HG02763 (cell line): ENCODE measurements around the gene DEDD.

ENCODE experiments used
- ATAC-seq: cut with Tn5 transposase; IDR thresholded peaks from one replicate; pipeline ENCODE4 v1.9.1; 2021; ENCODE audit warnings: mild to moderate bottlenecking, moderate library complexity; ENCODE audit not compliant: unreplicated experiment

The DEDD gene

DNA sequence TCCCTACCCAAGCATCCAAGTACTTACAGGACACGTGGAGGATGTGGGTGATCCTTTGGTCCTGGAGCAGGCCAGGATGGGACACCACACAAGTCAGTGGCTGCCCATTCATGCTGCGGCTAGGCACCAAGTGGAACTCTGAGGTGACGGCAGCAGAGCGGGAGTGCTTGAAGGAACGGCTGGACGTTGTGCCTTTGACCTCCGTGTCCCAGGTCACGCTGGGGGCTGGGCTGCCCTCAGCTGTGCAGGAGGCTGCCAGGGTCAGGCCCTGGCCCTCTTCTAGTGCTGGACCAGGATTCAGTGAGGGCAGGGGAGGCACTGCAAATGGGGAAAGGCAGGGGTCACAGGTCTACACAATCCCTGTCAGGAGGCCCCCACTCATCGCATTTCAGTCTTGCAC is 55.0 kb downstream of the DEDD start:
- no peak for ATAC-seq

DNA sequence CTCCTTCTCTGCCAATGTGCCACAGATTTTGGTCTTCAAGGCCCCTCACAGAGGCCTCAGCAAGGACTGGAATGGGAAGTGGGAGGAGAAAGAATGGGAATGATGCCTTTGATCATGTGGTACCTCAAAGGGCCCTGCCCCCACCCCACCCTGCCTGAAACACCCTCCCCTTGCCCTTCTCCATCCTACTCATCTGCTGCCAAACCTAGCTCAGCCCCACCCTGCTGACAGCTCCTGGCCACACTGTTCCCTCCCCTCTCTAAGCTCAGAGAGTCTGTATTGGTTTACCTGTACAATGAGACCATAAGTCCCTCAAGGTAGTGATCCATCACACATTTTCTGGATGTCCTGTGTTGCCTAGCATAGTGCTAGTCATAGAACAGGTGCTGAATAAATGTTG is 56.1 kb downstream of the DEDD start:
- no peak for ATAC-seq

DNA sequence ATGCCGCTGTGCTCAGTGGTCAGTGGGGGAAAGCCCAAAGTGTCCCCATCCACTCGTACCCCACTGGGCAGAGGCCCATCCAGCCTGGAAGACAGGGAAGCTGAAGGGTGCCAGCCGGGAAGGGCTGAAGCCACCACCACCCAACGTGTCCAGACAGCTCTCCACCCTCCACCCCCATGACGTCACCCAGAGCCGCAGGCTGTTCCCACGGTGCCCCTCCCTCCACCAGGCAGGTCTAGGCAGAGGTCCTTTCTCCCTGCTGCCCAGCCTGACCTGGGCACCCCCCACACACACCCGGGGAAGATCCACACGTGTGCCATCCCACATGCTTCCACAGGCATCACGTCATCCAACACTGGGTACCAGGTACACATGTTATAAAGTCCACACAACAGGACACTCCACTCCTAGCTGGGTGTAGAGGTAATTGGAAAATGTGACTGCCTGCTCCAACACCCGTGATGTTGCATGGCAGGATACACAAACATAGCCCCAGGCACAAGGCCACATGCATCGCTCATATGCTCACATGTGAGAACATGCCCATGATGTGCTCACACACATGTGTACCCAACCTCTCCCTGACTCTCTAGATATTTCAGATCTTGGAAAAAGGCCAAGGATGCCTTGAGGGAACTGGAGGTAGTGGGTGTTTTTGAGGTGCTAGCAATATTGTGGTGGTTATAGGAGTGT is 57.6 kb downstream of the DEDD start:
- no peak for ATAC-seq

DNA sequence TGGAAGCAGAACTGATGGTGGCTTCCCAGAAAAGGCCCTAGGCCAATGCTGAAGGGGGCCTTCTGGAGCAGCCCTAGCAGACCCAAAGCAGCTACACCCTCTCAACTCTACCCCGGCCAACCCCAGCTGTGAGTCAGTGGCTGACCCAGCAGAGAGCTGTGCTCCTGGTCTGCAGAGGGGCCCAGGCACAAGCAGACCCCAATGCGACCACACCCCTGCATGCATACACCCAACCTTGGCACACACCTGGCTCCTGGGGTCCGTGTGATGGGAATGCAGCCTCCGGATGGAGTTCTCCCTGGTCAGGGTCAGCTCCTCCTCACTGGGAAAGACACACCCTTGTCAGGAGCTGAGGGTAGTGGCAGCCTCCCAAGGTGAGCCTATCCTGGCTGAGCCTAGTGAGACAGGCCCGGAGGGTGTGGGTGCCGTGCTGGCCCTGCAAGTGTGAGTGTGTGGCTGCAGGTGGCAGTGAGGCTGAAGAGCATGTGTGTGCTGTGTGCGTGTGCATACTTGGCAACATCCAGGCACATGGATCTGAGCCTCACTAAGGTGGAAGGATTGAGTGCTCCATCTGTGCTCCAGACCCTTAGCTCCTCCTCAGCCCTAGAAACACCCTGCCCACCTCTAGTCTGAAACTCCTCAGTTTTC is 58.9 kb downstream of the DEDD start:
- no peak for ATAC-seq

DNA sequence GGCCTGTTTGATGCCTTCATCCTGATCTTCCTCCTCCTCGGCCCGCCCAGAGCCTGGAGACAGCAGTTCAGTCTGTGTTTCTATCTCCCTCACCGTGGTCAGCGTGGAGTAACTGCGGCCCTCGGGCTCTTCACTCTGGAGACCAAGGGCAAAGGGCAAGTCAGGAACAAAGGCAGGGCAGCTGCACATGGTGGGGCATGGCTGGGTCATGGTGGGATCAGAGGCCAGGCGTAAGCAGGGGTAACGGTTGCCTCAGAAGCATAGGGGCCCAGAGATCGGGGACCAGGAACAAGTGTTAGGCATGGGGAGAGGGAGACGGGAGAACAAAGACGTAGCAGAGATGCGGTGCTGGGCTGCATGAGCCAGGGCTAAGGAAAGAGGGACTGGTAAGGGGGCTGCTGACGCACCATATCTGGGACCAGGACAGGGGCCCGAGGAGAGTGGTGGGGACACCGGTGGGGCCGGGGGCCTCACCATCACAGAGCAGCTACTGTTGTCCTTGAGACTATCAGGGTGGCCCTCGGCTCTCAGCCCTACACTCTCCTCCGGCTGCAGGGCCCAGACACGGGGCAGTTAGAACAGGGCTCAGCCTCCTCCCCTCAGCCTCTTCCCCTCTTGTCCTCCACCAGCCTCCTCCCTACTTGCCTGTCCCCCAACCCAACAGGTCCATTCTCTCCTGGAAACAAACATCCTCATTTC is 59.6 kb downstream of the DEDD start:
- no peak for ATAC-seq

DNA sequence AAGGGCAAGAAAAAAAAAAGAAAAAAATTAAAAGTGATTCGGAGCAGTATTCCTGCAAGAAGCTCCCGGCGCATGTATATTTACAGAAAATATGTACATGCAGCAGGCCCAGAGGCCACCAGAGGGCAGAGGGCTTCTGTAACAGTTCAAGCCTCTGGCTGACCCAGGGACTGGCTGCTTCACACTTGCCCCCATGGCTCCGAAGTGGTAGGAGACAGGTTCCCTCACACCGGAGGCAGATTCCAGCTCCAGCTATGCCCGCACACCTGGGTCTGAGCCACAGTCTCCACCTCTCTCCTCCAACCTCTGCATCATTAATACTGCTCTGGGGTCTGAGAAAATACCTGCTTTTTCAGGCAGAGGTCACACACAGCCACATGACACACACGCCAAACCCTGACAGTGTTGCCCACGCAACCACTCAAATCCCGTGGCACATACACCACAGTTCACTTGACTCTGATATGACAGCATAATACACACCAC is 60.5 kb downstream of the DEDD start:
- no peak for ATAC-seq
